GM23338 (cell line): ENCODE results near the gene LRP1B. TPM values are rescaled to one million over a fixed set of nuclear protein-coding genes. Genes with fewer than 3 reads are reported as not detected.
A peak's percentile ranks its signal among the peaks of the same experiment; 100 is the strongest.

ENCODE experiments used
- ATAC-seq: fragments of 200-7000 bp; cut with Tn5 transposase; 3 replicates; pipeline ENCODE4 v1.9.1; 2020
- DNase-seq: peaks from one replicate; pipeline ENCODE4 v3.0.0-alpha.2; 2015; ENCODE audit warnings: low spot score
- H2AFZ ChIP-seq: fragments of 200-600 bp; sonication (generic); 2 replicates; pipeline ENCODE4 v1.8.0; 2016; ENCODE audit warnings: antibody characterized with exemption, mild to moderate bottlenecking, moderate library complexity
- H3F3A ChIP-seq: fragments of 200-600 bp; sonication (generic); replicated peaks from 2 replicates; pipeline ENCODE4 v1.8.0; 2017; ENCODE audit warnings: antibody characterized with exemption, mixed run types, low read depth
- H3K27ac ChIP-seq: fragments of 200-600 bp; sonication (generic); 2 replicates; pipeline ENCODE4 v1.6.1; 2016; ENCODE audit warnings: low read depth
- H3K27me3 ChIP-seq: fragments of 200-600 bp; sonication (generic); 2 replicates; pipeline ENCODE4 v1.8.0; 2016; ENCODE audit warnings: mild to moderate bottlenecking, mixed run types, moderate library complexity; ENCODE audit not compliant: insufficient read depth
- H3K36me3 ChIP-seq: fragments of 200-600 bp; sonication (generic); 2 replicates; pipeline ENCODE4 v1.8.0; 2016; ENCODE audit warnings: mild to moderate bottlenecking; ENCODE audit not compliant: insufficient read depth
- H3K4me1 ChIP-seq: fragments of 200-600 bp; sonication (generic); 2 replicates; pipeline ENCODE4 v1.8.0; 2016; ENCODE audit warnings: mild to moderate bottlenecking, moderate library complexity; ENCODE audit not compliant: insufficient read depth
- H3K4me2 ChIP-seq: fragments of 200-600 bp; sonication (generic); 2 replicates; pipeline ENCODE4 v1.7.1; 2017; ENCODE audit warnings: mixed run types
- H3K4me3 ChIP-seq: fragments of 200-600 bp; sonication (generic); 2 replicates; pipeline ENCODE4 v1.6.1; 2016; ENCODE audit warnings: mixed run types
- H3K79me2 ChIP-seq: fragments of 200-600 bp; sonication (generic); replicated peaks from 2 replicates; pipeline ENCODE4 v1.8.0; 2017; ENCODE audit warnings: mild to moderate bottlenecking; ENCODE audit not compliant: insufficient read depth
- H3K9me2 ChIP-seq: fragments of 200-600 bp; sonication (generic); 2 replicates; pipeline ENCODE4 v1.8.0; 2017; ENCODE audit not compliant: insufficient read depth
- H4K20me1 ChIP-seq: fragments of 200-600 bp; sonication (generic); replicated peaks from 2 replicates; pipeline ENCODE4 v1.8.0; 2017; ENCODE audit warnings: mild to moderate bottlenecking; ENCODE audit not compliant: insufficient read depth
- H3K27ac Mint-ChIP-seq: 2 replicates; pipeline ENCODE4 v1.8.0; 2020; ENCODE audit warnings: inconsistent platforms, mild to moderate bottlenecking, moderate library complexity, mixed read lengths
- H3K27me3 Mint-ChIP-seq: 3 replicates; pipeline ENCODE4 v1.8.0; 2022; ENCODE audit warnings: low read depth, mild to moderate bottlenecking, moderate library complexity, mixed read lengths, inconsistent platforms; ENCODE audit not compliant: insufficient read depth, poor library complexity
- H3K36me3 Mint-ChIP-seq: 3 replicates; pipeline ENCODE4 v1.8.0; 2021; ENCODE audit warnings: low read depth, mild to moderate bottlenecking, inconsistent platforms, moderate library complexity, mixed read lengths
- H3K4me1 Mint-ChIP-seq: 3 replicates; pipeline ENCODE4 v1.8.0; 2020; ENCODE audit warnings: mild to moderate bottlenecking, inconsistent platforms, mixed read lengths
- H3K4me3 Mint-ChIP-seq: 3 replicates; pipeline ENCODE4 v1.8.0; 2021; ENCODE audit warnings: moderate library complexity, mild to moderate bottlenecking, inconsistent platforms, mixed read lengths
- H3K9me3 Mint-ChIP-seq: 3 replicates; pipeline ENCODE4 v1.8.0; 2020; ENCODE audit warnings: moderate library complexity, mild to moderate bottlenecking, inconsistent platforms, mixed read lengths
- EZH2 ChIP-seq: fragments of 200-600 bp; sonication (generic); IDR thresholded peaks from one replicate; pipeline ENCODE4 v1.8.0; 2017; ENCODE audit warnings: antibody characterized with exemption, mild to moderate bottlenecking, low read depth; ENCODE audit not compliant: unreplicated experiment
- EZH2phosphoT487 ChIP-seq: fragments of 200-600 bp; sonication (generic); IDR thresholded peaks from one replicate; pipeline ENCODE4 v1.8.1; 2018; ENCODE audit warnings: antibody characterized with exemption; ENCODE audit not compliant: unreplicated experiment
- JUNB ChIP-seq: IDR thresholded peaks from one replicate; pipeline ENCODE4 v1.6.1; 2016; ENCODE audit warnings: antibody characterized with exemption; ENCODE audit not compliant: unreplicated experiment
- NANOG ChIP-seq: IDR thresholded peaks from 2 replicates; pipeline ENCODE4 v1.6.1; 2016; ENCODE audit warnings: antibody characterized with exemption, borderline replicate concordance
- STAT1 ChIP-seq: IDR thresholded peaks from one replicate; pipeline ENCODE4 v1.6.1; 2016; ENCODE audit warnings: antibody characterized with exemption; ENCODE audit not compliant: unreplicated experiment
- ZNF331 ChIP-seq: fragments of 250-450 bp; sonication (Bioruptor Pico); IDR thresholded peaks from 2 replicates; pipeline ENCODE4 v1.5.0; 2020; ENCODE audit warnings: low read depth, mild to moderate bottlenecking, moderate library complexity
- polyA plus RNA-seq: library from polyadenylated mRNA; unstranded; fragments of >200 nt; fragmentation: Nextera tagmentation; extraction: Ambion mirVana; gene quantifications from 2 replicates; pipeline ENCODE4 v1.2.1, GENCODE V29; 2016
- total RNA-seq: library from RNA; depleted of rRNA; stranded (reverse); fragments of >200 nt; shearing (Covaris generic); gene quantifications from 2 replicates; pipeline ENCODE4 v1.2.3, GENCODE V29; 2014
- TF ChIP-seq, protein P1 (sequence below), 2 experiments: fragments of 200-600 bp in 1 of 2; sonication (generic) in 1 of 2; conservative IDR thresholded peaks; 2 replicates each; pipeline versions ENCODE4 v1.5.1 to v1.6.1; 2016 to 2017; ENCODE audit warnings: antibody characterized with exemption in 2 of 2, low read depth in 2 of 2, mild to moderate bottlenecking in 2 of 2, moderate library complexity in 1 of 2
- TF ChIP-seq, protein P2 (sequence below): IDR thresholded peaks from one replicate; pipeline ENCODE4 v1.6.1; 2018; ENCODE audit warnings: antibody characterized with exemption; ENCODE audit not compliant: unreplicated experiment

Gene LRP1B
- total and polyA plus RNA-seq, 2 experiments from 2014 or later: 0.15 to 0.97 TPM

DNA sequence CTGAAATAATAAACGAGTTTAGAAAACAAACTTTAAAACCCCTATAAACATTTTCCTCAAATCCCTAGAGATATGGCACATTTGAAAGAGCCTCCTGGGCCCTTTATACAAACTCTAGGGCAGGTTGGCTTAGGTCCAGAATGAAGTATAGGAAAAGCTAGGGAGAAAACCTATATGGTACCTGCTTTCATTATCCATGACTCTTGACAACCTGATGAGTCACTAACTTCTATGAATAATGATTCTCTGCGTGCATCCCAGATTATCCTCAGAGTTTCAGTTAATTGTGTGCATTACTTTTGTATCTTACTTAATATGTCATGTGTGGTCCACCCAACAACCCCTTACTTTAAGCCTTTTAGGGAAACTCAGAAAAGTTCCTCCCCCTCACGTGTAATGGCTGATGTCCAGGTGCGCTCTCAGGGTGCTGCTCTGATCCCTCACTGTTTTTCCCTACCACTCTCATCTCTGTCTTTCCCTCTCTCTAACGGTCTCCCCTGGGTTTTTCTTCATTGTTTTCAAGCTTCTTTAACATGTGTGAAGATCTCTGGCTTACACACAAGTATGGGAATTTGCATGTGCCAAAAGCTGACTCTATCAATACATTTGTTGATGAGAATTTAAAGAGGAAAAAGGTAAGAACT is 78.5 kb downstream of the LRP1B start:
- H3K36me3 Mint-ChIP-seq: no peaks in the 10 kb centered on the region
- ATAC-seq (peak; percentile 72), DNase-seq (no peak)
- H3K9me3 Mint-ChIP-seq: no peaks in the 10 kb centered on the region
- Histone ChIP-seq H3K9me2 (no peaks in the 10 kb centered on the region), H4K20me1 (no peaks in the 10 kb centered on the region), H3K27me3 (no peaks in the 10 kb centered on the region), H3K4me3 (no peak overlapping the region), H3K36me3 (no peaks in the 10 kb centered on the region), H3F3A (no peaks in the 10 kb centered on the region), H3K4me2 (no peak overlapping the region), H3K79me2 (no peaks in the 10 kb centered on the region), H3K27ac (no peak overlapping the region), H2AFZ (peak overlapping the region; percentile 34; the same call in 1 of the 2 replicates), H3K4me1 (no peaks in the 10 kb centered on the region)
- H3K27ac Mint-ChIP-seq: no peak overlapping the region; the same call in 1 of the 2 replicates
- no peak for TF ChIP-seq NANOG
- TF ChIP-seq JUNB: no peak
- H3K27me3 Mint-ChIP-seq: no peaks in the 10 kb centered on the region
- H3K4me3 Mint-ChIP-seq: no peak overlapping the region
- H3K4me1 Mint-ChIP-seq: peaks cover 11% of the 10 kb centered on the region

DNA sequence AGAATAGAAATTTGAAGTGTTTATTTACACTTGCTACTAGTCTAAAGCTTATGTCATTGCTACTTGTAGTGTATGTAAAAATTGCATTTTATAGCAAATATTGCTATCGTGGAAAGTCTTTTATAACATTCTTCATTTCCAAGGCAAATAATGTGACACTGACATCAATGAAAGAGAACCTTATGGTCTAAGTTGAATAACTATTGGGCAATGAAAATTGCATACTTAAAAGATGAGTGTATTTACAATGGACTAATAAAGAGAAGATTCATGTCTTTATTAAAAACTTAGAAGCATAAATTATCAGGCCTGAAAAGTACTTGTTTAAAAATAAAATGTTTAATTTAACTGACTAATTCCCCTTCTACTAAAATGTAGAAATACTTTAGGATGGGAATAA is 82.2 kb downstream of the LRP1B start:
- no peaks in the 10 kb centered on the region for H3K79me2 ChIP-seq
- H3K9me2 ChIP-seq: no peaks in the 10 kb centered on the region
- H2AFZ ChIP-seq: no peak overlapping the region
- H3K4me3 ChIP-seq: no peak overlapping the region
- no peaks in the 10 kb centered on the region for H3K36me3 Mint-ChIP-seq
- H4K20me1 ChIP-seq: no peaks in the 10 kb centered on the region
- no peaks in the 10 kb centered on the region for H3K9me3 Mint-ChIP-seq
- H3K4me3 Mint-ChIP-seq: no peak overlapping the region
- H3K4me1 Mint-ChIP-seq: peaks cover 32% of the 10 kb centered on the region
- H3K27me3 ChIP-seq: no peaks in the 10 kb centered on the region
- no peak overlapping the region for H3K27ac ChIP-seq
- ATAC-seq: no peak
- H3K27ac Mint-ChIP-seq: no peak overlapping the region
- TF ChIP-seq STAT1 (no peak), ZNF331 (CRISPR knock-in tag) (no peak), EZH2phosphoT487 (no peak), EZH2 (no peak)
- TF ChIP-seq, protein P1, sequence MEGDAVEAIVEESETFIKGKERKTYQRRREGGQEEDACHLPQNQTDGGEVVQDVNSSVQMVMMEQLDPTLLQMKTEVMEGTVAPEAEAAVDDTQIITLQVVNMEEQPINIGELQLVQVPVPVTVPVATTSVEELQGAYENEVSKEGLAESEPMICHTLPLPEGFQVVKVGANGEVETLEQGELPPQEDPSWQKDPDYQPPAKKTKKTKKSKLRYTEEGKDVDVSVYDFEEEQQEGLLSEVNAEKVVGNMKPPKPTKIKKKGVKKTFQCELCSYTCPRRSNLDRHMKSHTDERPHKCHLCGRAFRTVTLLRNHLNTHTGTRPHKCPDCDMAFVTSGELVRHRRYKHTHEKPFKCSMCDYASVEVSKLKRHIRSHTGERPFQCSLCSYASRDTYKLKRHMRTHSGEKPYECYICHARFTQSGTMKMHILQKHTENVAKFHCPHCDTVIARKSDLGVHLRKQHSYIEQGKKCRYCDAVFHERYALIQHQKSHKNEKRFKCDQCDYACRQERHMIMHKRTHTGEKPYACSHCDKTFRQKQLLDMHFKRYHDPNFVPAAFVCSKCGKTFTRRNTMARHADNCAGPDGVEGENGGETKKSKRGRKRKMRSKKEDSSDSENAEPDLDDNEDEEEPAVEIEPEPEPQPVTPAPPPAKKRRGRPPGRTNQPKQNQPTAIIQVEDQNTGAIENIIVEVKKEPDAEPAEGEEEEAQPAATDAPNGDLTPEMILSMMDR (conservative IDR thresholded peaks at IDR 0.05; ENCODE audit: low read depth in 2 of 2): no peak
- TF ChIP-seq, protein P2, sequence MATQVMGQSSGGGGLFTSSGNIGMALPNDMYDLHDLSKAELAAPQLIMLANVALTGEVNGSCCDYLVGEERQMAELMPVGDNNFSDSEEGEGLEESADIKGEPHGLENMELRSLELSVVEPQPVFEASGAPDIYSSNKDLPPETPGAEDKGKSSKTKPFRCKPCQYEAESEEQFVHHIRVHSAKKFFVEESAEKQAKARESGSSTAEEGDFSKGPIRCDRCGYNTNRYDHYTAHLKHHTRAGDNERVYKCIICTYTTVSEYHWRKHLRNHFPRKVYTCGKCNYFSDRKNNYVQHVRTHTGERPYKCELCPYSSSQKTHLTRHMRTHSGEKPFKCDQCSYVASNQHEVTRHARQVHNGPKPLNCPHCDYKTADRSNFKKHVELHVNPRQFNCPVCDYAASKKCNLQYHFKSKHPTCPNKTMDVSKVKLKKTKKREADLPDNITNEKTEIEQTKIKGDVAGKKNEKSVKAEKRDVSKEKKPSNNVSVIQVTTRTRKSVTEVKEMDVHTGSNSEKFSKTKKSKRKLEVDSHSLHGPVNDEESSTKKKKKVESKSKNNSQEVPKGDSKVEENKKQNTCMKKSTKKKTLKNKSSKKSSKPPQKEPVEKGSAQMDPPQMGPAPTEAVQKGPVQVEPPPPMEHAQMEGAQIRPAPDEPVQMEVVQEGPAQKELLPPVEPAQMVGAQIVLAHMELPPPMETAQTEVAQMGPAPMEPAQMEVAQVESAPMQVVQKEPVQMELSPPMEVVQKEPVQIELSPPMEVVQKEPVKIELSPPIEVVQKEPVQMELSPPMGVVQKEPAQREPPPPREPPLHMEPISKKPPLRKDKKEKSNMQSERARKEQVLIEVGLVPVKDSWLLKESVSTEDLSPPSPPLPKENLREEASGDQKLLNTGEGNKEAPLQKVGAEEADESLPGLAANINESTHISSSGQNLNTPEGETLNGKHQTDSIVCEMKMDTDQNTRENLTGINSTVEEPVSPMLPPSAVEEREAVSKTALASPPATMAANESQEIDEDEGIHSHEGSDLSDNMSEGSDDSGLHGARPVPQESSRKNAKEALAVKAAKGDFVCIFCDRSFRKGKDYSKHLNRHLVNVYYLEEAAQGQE: no peak
- no peaks in the 10 kb centered on the region for H3F3A ChIP-seq
- H3K4me2 ChIP-seq: no peak overlapping the region
- peaks cover 17% of the 10 kb centered on the region for H3K4me1 ChIP-seq
- DNase-seq: no peak
- H3K36me3 ChIP-seq: no peaks in the 10 kb centered on the region
- no peaks in the 10 kb centered on the region for H3K27me3 Mint-ChIP-seq
